ENCODE results near the gene CYSTM1. TPM values are rescaled to one million over a fixed set of nuclear protein-coding genes. Genes with fewer than 3 reads are reported as not detected.

The CYSTM1 gene
- total and polyA plus RNA-seq, 7 donors: 23.8 to 597 (median 51.7) TPM

DNA sequence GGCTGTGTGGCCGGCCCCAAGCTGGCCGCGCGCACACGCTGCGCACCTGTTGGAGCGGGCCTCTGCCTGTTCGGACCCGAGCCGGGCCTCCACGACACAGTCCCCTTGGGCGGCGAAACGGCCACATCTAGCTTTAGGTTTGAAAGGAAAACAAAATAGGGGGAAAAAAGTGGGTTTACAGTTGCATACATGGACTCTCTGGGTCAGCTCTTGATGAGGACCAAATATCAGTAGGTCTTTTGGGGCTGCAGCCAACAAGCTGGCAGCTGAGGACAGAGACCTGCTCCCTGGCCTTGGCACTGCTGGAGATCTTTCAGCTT lies 28.5 kb upstream of the CYSTM1 start:
- Histone ChIP-seq H3K9me3 (no peaks in the 10 kb centered on the region), H3K27me3 (no peaks in the 10 kb centered on the region), H3K36me3 (no peaks in the 10 kb centered on the region), H3K4me3 (peak overlapping the region in 3 of 4 donors; percentile 44 to 50 (median 50)), H3K4me1 (peaks cover 0 to 23% (median 20%) of the 10 kb centered on the region in 4 donors), H3K27ac (no peak overlapping the region)
- DNase-seq: no peak
- 44 to 80% methylated on average over 14 of the region's 14 CpGs for WGBS, 2 donors
- intact Hi-C loops (cut with DNase I): loop anchor here (5.0 to 10.0 kb wide), 2 partner anchors 282 to 359 kb away; no protein-coding TSS in a partner anchor
- TF ChIP-seq POLR2A (IDR thresholded peaks at IDR 0.05): no peak
- no peak for TF ChIP-seq POLR2AphosphoS5 (IDR thresholded peaks at IDR 0.05)
- no peak for TF ChIP-seq CTCF (IDR thresholded peaks at IDR 0.05)
- no peak for TF ChIP-seq EP300 (IDR thresholded peaks at IDR 0.05)

GRCh38 chr5:140147460-140147859 lies 27.5 kb upstream of the CYSTM1 start:
- Histone ChIP-seq H3K27ac (no peak overlapping the region), H3K27me3 (no peaks in the 10 kb centered on the region), H3K4me1 (peaks cover 0 to 20% (median 16%) of the 10 kb centered on the region in 4 donors), H3K4me3 (no peak overlapping the region), H3K9me3 (no peaks in the 10 kb centered on the region), H3K36me3 (no peaks in the 10 kb centered on the region)
- TF ChIP-seq CTCF (IDR thresholded peaks at IDR 0.05) (no peak), EP300 (IDR thresholded peaks at IDR 0.05) (no peak), POLR2A (IDR thresholded peaks at IDR 0.05) (no peak), POLR2AphosphoS5 (IDR thresholded peaks at IDR 0.05) (no peak)
- WGBS, 2 donors: 96 to 97% methylated on average over 1 of the region's 1 CpG
- intact Hi-C loops (cut with DNase I): loop anchor here (1.0 to 10.0 kb wide), 3 partner anchors 9 to 360 kb away; no protein-coding TSS in a partner anchor
- DNase-seq: no peak

DNA sequence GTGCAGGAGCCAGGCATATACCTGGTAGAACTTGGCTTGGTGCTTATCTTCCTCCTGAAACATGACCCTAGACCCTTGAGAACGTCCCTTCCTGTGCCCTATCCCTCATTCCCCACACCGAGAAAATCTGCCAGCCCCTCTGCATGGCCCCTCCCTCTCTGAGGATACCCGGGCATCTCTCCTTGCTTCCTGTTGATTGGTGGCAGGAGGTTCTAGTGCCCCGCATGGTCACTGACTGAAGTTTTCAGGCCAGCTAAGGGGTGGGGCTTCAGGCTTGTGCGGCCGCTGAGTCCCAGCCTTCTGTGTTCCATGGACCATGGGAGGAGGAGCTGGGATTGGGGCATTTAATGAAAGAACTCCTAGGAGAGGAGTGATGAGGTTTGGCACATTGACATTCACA lies 26.5 kb upstream of the CYSTM1 start:
- Histone ChIP-seq H3K4me1 (peaks cover 0 to 22% (median 18%) of the 10 kb centered on the region in 4 donors), H3K36me3 (no peaks in the 10 kb centered on the region), H3K9me3 (no peaks in the 10 kb centered on the region), H3K4me3 (no peak overlapping the region), H3K27ac (no peak overlapping the region), H3K27me3 (no peaks in the 10 kb centered on the region)
- 57 to 70% methylated on average over 6 of the region's 6 CpGs for WGBS, 2 donors
- no peak for DNase-seq
- TF ChIP-seq EP300 (IDR thresholded peaks at IDR 0.05) (no peak), POLR2AphosphoS5 (IDR thresholded peaks at IDR 0.05) (no peak), POLR2A (IDR thresholded peaks at IDR 0.05) (no peak), CTCF (IDR thresholded peaks at IDR 0.05) (no peak)
- intact Hi-C loops (cut with DNase I): loop anchor here (5.0 to 10.0 kb wide), 2 partner anchors 284 to 361 kb away; no protein-coding TSS in a partner anchor

DNA sequence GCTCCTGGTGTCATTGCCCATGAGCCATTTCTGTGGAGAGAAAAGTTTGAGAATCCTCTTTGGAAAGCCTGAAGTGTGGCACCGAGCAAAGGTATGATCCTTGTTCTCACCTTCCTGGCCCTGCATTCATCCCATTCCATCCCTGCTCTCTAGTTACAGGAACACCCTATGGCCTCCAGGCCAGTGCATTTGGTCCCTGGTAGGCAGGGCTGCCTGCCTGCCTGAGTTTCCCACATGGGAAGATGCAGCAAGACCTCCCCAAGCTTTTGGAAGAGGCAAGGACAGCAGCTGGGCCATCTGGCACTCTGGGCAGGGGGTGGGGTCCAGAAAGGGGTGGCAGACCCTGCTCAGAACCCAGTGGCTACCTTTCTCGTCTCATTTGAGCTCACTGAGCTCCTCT lies 24.8 kb upstream of the CYSTM1 start:
- TF ChIP-seq EP300 (IDR thresholded peaks at IDR 0.05) (no peak), POLR2A (IDR thresholded peaks at IDR 0.05) (no peak), POLR2AphosphoS5 (IDR thresholded peaks at IDR 0.05) (no peak), CTCF (IDR thresholded peaks at IDR 0.05) (no peak)
- H3K4me3 ChIP-seq: no peak overlapping the region
- 90 to 93% methylated on average over 2 of the region's 2 CpGs for WGBS, 2 donors
- H3K4me1 ChIP-seq: peaks cover 0 to 20% (median 15%) of the 10 kb centered on the region in 4 donors
- intact Hi-C loops (cut with DNase I): no loop called here
- H3K27ac ChIP-seq: no peak overlapping the region
- no peaks in the 10 kb centered on the region for H3K36me3 ChIP-seq
- no peaks in the 10 kb centered on the region for H3K27me3 ChIP-seq
- no peak for DNase-seq
- no peaks in the 10 kb centered on the region for H3K9me3 ChIP-seq

Measured in sigmoid colon (tissue), 7 donors.